ENCODE data around the gene ZGPAT. TPM values are rescaled to one million over a fixed set of nuclear protein-coding genes. Genes with fewer than 3 reads are reported as not detected.
A peak's percentile ranks its signal among the peaks of the same experiment; 100 is the strongest.

The ZGPAT gene
- total RNA-seq, 1 experiment from 2014 or later: 10.6 TPM

GRCh38 chr20:63691711-63692435 lies 16.0 kb upstream of the ZGPAT start:
- no peak for DNase-seq (ENCODE audit: extremely low read depth, low read depth)

DNA sequence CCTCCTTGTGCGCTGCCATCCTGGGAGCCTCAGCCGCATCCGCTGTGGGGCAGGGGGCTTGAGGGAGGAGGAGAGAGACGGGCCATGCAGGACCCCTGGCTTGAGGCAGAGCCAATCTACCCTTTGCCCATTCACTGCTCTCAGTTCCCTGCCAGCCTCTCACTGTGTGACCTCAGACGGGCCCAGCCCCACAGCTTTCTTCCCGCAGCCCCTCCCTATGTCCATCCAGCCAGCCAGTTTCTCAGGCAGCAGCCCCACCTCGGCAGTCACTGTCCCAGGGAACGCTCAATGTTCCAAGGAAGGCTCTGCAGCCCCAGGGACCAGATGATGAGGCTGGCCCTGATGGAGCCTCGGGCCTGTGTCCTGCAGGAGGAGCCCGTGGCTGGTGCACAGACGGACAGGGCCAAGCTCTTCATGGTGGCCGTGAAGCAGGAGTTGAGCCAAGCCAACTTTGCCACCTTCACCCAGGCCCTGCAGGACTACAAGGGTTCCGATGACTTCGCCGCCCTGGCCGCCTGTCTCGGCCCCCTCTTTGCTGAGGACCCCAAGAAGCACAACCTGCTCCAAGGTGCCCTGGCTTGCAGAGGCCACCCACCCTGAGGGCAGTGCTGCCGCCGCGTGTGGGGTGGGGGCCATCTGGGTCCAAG lies 15.3 kb upstream of the ZGPAT start:
- peak; percentile 41 for DNase-seq (ENCODE audit: extremely low read depth, low read depth)

DNA sequence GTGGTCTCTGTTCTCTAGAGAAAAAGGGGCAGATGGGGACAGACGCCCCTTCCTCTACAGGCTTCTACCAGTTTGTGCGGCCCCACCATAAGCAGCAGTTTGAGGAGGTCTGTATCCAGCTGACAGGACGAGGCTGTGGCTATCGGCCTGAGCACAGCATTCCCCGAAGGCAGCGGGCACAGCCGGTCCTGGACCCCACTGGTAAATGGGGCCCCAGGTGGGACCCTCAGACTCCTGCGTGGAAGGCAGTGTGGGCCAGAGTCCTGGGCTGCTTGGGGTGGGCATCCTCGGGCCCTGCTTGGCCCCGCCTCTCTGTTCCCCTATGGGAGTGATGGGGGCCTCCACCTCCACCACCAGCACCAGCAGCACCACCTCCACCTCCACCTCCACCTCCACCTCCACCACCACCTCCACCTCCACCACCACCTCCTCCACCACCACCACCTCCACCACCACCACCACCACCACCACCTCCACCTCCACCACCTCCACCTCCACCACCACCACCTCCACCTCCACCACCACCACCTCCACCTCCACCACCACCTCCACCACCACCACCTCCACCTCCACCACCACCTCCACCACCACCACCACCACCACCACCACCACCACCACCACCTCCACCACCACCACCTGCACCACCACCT lies 14.6 kb upstream of the ZGPAT start:
- DNase-seq (ENCODE audit: extremely low read depth, low read depth): no peak

- DNase-seq (ENCODE audit: extremely low read depth, low read depth): no peak
Measured at GRCh38 chr20:63693733-63694583, 13.9 kb upstream of the ZGPAT start.

DNA sequence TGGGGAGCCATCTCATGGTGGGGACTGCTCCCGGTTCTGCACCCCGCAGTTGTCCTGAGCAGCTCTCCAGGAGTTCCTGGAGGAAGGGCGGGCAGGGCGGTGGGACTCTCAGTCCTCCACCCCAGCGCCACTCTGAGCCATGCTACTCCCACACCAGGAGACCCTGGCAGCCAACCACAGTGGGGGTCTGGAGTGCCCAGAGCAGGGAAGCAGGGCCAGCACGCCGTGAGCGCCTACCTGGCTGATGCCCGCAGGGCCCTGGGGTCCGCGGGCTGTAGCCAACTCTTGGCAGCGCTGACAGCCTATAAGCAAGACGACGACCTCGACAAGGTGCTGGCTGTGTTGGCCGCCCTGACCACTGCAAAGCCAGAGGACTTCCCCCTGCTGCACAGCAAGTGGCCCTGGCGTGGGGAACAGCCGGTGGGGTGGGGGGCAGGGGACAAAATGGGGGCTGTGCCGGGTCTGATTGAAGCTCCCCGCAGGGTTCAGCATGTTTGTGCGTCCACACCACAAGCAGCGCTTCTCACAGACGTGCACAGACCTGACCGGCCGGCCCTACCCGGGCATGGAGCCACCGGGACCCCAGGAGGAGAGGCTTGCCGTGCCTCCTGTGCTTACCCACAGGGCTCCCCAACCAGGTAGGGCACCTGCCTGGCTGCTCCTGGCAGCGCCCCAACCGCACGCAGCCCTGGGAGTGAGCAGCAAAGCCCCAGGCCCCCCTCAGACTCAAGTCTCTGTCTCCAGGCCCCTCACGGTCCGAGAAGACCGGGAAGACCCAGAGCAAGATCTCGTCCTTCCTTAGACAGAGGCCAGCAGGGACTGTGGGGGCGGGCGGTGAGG lies 13.0 kb upstream of the ZGPAT start:
- DNase-seq (ENCODE audit: extremely low read depth, low read depth): no peak

DNA sequence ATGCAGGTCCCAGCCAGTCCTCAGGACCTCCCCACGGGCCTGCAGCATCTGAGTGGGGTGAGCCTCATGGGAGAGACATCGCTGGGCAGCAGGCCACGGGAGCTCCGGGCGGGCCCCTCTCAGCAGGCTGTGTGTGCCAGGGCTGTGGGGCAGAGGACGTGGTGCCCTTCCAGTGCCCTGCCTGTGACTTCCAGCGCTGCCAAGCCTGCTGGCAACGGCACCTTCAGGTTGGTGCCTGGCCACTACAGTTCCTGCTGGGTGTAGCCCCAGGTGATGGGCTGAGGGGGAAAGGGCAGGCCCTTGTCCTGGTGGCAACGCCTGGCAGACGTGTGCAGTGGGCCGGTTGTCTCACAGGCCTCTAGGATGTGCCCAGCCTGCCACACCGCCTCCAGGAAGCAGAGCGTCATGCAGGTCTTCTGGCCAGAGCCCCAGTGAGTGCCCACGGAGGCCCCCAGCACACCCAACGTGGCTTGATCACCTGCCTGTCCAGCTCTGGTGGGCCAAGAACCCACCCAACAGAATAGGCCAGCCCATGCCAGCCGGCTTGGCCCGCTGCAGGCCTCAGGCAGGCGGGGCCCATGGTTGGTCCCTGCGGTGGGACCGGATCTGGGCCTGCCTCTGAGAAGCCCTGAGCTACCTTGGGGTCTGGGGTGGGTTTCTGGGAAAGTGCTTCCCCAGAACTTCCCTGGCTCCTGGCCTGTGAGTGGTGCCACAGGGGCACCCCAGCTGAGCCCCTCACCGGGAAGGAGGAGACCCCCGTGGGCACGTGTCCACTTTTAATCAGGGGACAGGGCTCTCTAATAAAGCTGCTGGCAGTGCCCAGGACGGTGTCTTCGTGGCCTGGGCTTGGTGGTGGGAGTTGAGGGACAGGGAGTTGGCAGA lies 12.2 kb upstream of the ZGPAT start:
- no peak for DNase-seq (ENCODE audit: extremely low read depth, low read depth)

DNA sequence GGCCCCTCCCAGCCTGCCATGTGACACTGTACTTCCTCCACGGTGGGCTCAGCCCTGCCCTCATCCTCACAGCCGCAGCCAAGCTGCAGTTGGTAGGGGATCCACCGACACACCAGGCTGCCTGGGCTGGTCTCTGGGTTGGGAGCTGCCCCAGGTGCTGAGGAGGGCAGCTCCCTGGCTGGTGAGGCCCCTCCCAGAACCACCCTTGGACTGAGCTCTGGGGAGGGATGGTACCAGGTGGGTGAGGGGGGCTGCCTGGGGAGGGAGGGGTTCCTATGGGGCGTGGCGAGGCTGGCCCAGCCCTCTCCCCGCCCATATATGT lies 11.6 kb upstream of the ZGPAT start:
- no peak for DNase-seq (ENCODE audit: extremely low read depth, low read depth)

DNA sequence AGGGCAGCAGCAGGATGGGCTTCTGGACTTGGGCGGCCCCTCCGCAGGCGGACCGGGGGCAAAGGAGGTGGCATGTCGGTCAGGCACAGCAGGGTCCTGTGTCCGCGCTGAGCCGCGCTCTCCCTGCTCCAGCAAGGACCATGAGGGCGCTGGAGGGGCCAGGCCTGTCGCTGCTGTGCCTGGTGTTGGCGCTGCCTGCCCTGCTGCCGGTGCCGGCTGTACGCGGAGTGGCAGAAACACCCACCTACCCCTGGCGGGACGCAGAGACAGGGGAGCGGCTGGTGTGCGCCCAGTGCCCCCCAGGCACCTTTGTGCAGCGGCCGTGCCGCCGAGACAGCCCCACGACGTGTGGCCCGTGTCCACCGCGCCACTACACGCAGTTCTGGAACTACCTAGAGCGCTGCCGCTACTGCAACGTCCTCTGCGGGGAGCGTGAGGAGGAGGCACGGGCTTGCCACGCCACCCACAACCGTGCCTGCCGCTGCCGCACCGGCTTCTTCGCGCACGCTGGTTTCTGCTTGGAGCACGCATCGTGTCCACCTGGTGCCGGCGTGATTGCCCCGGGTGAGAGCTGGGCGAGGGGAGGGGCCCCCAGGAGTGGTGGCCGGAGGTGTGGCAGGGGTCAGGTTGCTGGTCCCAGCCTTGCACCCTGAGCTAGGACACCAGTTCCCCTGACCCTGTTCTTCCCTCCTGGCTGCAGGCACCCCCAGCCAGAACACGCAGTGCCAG lies 11.0 kb upstream of the ZGPAT start, which contains the start of gene TNFRSF6B:
Gene TNFRSF6B, plus strand, starts transcription at position 25 of the 729 bp plus-strand sequence. Its CDS starts 116 bp downstream, at position 141.
- DNase-seq (ENCODE audit: extremely low read depth, low read depth): no peak

DNA sequence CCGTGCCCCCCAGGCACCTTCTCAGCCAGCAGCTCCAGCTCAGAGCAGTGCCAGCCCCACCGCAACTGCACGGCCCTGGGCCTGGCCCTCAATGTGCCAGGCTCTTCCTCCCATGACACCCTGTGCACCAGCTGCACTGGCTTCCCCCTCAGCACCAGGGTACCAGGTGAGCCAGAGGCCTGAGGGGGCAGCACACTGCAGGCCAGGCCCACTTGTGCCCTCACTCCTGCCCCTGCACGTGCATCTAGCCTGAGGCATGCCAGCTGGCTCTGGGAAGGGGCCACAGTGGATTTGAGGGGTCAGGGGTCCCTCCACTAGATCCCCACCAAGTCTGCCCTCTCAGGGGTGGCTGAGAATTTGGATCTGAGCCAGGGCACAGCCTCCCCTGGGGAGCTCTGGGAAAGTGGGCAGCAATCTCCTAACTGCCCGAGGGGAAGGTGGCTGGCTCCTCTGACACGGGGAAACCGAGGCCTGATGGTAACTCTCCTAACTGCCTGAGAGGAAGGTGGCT lies 10.4 kb upstream of the ZGPAT start:
- no peak for DNase-seq (ENCODE audit: extremely low read depth, low read depth)

DNA sequence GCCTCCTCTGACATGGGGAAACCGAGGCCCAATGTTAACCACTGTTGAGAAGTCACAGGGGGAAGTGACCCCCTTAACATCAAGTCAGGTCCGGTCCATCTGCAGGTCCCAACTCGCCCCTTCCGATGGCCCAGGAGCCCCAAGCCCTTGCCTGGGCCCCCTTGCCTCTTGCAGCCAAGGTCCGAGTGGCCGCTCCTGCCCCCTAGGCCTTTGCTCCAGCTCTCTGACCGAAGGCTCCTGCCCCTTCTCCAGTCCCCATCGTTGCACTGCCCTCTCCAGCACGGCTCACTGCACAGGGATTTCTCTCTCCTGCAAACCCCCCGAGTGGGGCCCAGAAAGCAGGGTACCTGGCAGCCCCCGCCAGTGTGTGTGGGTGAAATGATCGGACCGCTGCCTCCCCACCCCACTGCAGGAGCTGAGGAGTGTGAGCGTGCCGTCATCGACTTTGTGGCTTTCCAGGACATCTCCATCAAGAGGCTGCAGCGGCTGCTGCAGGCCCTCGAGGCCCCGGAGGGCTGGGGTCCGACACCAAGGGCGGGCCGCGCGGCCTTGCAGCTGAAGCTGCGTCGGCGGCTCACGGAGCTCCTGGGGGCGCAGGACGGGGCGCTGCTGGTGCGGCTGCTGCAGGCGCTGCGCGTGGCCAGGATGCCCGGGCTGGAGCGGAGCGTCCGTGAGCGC lies 9.8 kb upstream of the ZGPAT start:
- DNase-seq (ENCODE audit: extremely low read depth, low read depth): no peak

- no peak for DNase-seq (ENCODE audit: extremely low read depth, low read depth)
Measured at GRCh38 chr20:63698739-63699465, 8.9 kb upstream of the ZGPAT start.

DNA sequence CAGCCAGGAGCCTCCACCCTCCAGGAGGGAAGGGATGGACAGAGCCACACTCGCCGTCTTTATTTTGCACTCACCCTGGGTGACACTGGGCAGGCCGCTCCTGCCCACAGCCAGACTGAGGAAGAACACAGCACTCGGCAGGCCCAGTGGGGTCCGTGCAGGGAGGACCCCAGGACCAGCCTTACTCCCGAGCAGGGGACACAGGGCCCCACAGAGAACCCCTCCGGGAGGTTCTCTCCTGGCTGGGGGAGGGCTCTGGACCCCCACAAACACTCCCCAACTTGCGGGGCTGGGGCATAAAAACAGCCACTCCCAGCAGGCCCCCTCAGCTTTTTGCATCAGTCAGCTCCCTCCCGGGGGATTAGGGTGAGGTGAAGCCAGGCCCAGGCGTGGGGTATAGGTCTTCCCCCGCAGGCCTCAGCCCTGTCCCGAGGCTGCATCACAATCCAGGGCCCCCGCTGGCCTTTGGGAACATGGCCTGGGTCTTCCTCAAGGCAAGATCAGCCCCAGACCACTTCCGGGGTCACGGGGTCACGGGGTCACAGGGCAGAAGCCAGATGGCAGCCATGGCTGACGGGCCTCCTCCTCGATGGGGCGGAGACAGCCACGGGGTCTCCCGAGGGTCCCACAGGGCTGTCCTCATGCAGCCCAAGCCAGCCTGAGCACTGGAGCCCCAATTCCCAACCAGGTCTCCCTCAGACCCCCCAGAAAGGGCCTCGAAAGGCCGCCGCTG lies 8.2 kb upstream of the ZGPAT start:
- no peak for DNase-seq (ENCODE audit: extremely low read depth, low read depth)

DNA sequence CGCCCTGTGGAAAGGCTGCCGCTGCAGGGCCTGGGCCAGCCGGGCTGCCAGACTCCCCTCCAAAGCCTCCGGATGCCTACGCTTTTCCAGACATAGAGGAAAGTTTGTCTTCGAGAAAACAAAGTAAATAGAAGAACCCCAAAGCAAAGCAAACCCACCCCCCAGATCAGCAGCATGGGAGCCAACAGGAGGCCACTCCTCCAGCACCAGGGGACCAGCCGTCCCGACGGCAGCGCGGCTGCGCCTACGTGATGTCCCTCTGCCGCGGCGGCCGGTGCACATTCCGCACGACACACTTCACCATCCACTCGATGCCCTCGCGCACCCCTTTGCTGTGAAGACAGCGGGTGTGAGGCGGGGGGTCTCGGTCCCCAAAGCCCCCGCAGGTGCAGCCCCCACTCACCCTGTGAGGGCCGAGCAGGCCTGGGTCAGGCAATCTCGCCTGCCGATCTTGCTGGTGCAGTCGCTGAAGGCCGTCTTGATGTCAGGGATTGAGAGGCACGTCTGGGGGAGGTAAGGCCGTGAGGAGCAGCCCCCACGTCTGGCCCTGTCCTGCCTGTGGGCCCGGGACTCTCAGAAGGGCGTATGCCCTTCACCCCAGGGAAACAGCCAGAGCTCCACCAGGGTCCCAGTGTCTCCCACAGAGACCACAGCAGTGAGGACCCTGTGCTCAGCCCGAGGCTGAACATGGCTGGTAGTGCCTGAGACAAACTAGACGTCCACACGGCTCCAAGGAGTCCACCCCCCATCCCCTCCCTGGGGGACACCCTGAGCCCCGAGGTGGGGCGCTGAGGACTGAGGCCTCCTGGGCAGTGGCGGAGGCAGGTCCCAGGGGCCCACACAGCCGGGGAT lies 7.4 kb upstream of the ZGPAT start:
- no peak for DNase-seq (ENCODE audit: extremely low read depth, low read depth)

DNA sequence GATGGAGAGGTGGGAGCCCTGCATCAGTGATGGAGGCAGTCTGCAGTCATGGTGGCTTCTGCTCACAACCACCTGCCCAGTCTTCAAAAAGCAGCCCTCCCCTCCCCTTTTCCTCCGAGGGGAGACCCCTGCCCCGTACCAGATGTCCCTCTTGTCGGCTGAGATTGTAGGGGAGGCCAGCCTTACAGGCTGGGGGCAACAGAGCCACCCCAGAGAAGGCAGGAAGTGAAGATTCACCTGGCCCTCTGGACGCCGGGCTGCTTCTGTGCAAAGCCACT lies 6.8 kb upstream of the ZGPAT start:
- DNase-seq (ENCODE audit: extremely low read depth, low read depth): no peak

- no peak for DNase-seq (ENCODE audit: extremely low read depth, low read depth)
Measured at GRCh38 chr20:63701329-63702035, 6.4 kb upstream of the ZGPAT start.
